Endothelial cell of umbilical vein (primary cell): ENCODE data around the gene RASA2. TPM values are rescaled to one million over a fixed set of nuclear protein-coding genes. Genes with fewer than 3 reads are reported as not detected.

Source experiments
- BruUV-seq: library from RNA; stranded (reverse); fragments of 400-500 nt; replicated peaks from 2 replicates; lab custom pipeline; 2021; lab: Mats Ljungman, UMichigan
- CTCF ChIA-PET: fragments of 300-600, 350-600 bp; sonication (Branson Sonifier 250); formaldehyde crosslinking; loops from one replicate; lab custom pipeline; 2021; ENCODE audit warnings: antibody characterized with exemption, inconsistent platforms; lab: Charles Lee
- POLR2A ChIA-PET: fragments of 300-600, 350-600 bp; sonication (Branson Sonifier 250); formaldehyde crosslinking; loops from one replicate; lab custom pipeline; 2021; ENCODE audit warnings: antibody characterized with exemption, inconsistent platforms; lab: Charles Lee
- DNase-seq: peaks from one replicate; pipeline ENCODE4 v3.0.0-alpha.2; 2011; ENCODE audit warnings: low read depth, low spot score
- FAIRE-seq: peaks from 2 replicates; lab custom pipeline; 2011; peaks lifted over from hg19 to GRCh38; lab: Jason Lieb, UNC
- H2AFZ ChIP-seq: 2 replicates; pipeline ENCODE4 v1.6.0; 2012; ENCODE audit warnings: low read depth, low read length, control low read depth, inconsistent platforms
- H3K27ac ChIP-seq: 2 replicates; pipeline ENCODE4 v1.5.1; 2011; ENCODE audit warnings: low read depth, mild to moderate bottlenecking, control low read depth, low read length, moderate library complexity; ENCODE audit not compliant: insufficient read depth
- H3K27me3 ChIP-seq, 2 experiments: 2 replicates each; pipeline versions ENCODE4 v1.6.0 to v1.6.1; 2011; ENCODE audit warnings: low read length in 2 of 2, mixed read lengths in 1 of 2; ENCODE audit not compliant: control insufficient read depth in 2 of 2, insufficient read depth in 2 of 2
- H3K36me3 ChIP-seq, 2 experiments: 2 replicates in 1 of 2; 3 replicates in 1 of 2; pipeline ENCODE4 v1.5.1; 2011; ENCODE audit warnings: low read length in 2 of 2, mild to moderate bottlenecking in 1 of 2, moderate library complexity in 1 of 2; ENCODE audit not compliant: control insufficient read depth in 2 of 2, insufficient read depth in 2 of 2; ENCODE audit errors: extremely low read depth in 1 of 2
- H3K4me1 ChIP-seq: 3 replicates; pipeline ENCODE4 v1.5.1; 2011; ENCODE audit warnings: mild to moderate bottlenecking, low read length; ENCODE audit not compliant: control insufficient read depth, insufficient read depth; ENCODE audit errors: extremely low read depth
- H3K4me2 ChIP-seq: 2 replicates; pipeline ENCODE4 v1.6.1; 2011; ENCODE audit warnings: low read length, control low read depth, mixed read lengths; ENCODE audit not compliant: insufficient read depth
- H3K4me3 ChIP-seq, 3 experiments: fragments of 200-600 bp in 1 of 3; sonication (generic), shearing (Covaris generic) in 1 of 3; replicated peaks in 1 of 3; 2 replicates each; pipeline ENCODE4 v1.5.1; 2011 to 2016; ENCODE audit warnings: control low read depth in 3 of 3, low read length in 3 of 3, mild to moderate bottlenecking in 2 of 3, inconsistent platforms in 1 of 3, low read depth in 1 of 3, moderate library complexity in 1 of 3; ENCODE audit not compliant: insufficient read depth in 1 of 3
- H3K79me2 ChIP-seq: 2 replicates; pipeline ENCODE4 v1.6.0; 2012; ENCODE audit warnings: low read length, inconsistent platforms; ENCODE audit not compliant: control insufficient read depth, insufficient read depth
- H3K9ac ChIP-seq: replicated peaks from 2 replicates; pipeline ENCODE3; 2011; ENCODE audit warnings: low read length, control low read depth; ENCODE audit not compliant: insufficient read depth; ENCODE audit errors: extremely low read depth
- H3K9me1 ChIP-seq: replicated peaks from 3 replicates; pipeline ENCODE4 v1.6.0; 2011; ENCODE audit warnings: mild to moderate bottlenecking, low read length; ENCODE audit not compliant: control insufficient read depth, insufficient read depth; ENCODE audit errors: extremely low read depth
- H3K9me3 ChIP-seq: replicated peaks from 2 replicates; pipeline ENCODE4 v1.5.1; 2012; ENCODE audit warnings: low read length, inconsistent platforms; ENCODE audit not compliant: control insufficient read depth, insufficient read depth
- H4K20me1 ChIP-seq: replicated peaks from 2 replicates; pipeline ENCODE3; 2011; ENCODE audit warnings: mild to moderate bottlenecking, low read length; ENCODE audit not compliant: control insufficient read depth, insufficient read depth; ENCODE audit errors: extremely low read depth
- EZH2 ChIP-seq: IDR thresholded peaks from 2 replicates; pipeline ENCODE4 v1.6.1; 2012; ENCODE audit warnings: borderline replicate concordance, low read depth, mild to moderate bottlenecking, moderate library complexity, low read length, inconsistent platforms; ENCODE audit not compliant: severe bottlenecking
- FOS ChIP-seq: IDR thresholded peaks from 2 replicates; pipeline ENCODE4 v1.6.1; 2011; ENCODE audit warnings: mild to moderate bottlenecking, low read length, moderate library complexity, borderline replicate concordance; ENCODE audit not compliant: insufficient read depth
- GATA2 ChIP-seq: IDR thresholded peaks from 2 replicates; pipeline ENCODE4 v1.7.0; 2011; ENCODE audit warnings: low read depth, mild to moderate bottlenecking, moderate library complexity, mixed read lengths, low read length; ENCODE audit not compliant: insufficient read length, insufficient read depth
- JUN ChIP-seq: IDR thresholded peaks from 2 replicates; pipeline ENCODE4 v1.6.1; 2011; ENCODE audit warnings: borderline replicate concordance, low read depth; ENCODE audit not compliant: insufficient read length, insufficient read depth
- MYC ChIP-seq: IDR thresholded peaks from one replicate; pipeline ENCODE4 v1.6.1; 2011; ENCODE audit warnings: mild to moderate bottlenecking, low read depth, low read length
- POLR2A ChIP-seq: IDR thresholded peaks from 2 replicates; pipeline ENCODE4 v1.6.1; 2012; ENCODE audit warnings: low read depth, mild to moderate bottlenecking, control low read depth, low read length
- POLR2AphosphoS5 ChIP-seq: IDR thresholded peaks from 2 replicates; pipeline ENCODE4 v1.6.1; 2012; ENCODE audit warnings: low read depth, mild to moderate bottlenecking, control low read depth, low read length, moderate library complexity; ENCODE audit not compliant: insufficient read depth
- dilution Hi-C: fragments of 300-500 bp; cut with MboI; formaldehyde crosslinking; loops from one replicate; pipeline ENCODE4 v1.15.0; 2019; ENCODE audit warnings: low sequenced_read_pairs; ENCODE audit not compliant: extremely low pct_ligation_motif_present
- intact Hi-C: fragments of 100-400 bp; cut with micrococcal nuclease; formaldehyde crosslinking; loops from one replicate; pipeline ENCODE4 v1.10.0; 2022
- polyA plus RNA-seq, 4 experiments: library from polyadenylated mRNA; depleted of rRNA in 3 of 4; stranded (reverse) in 3 of 4; unstranded in 1 of 4; fragments of >200 nt; gene quantifications; 2 replicates each; pipeline versions ENCODE4 v1.2.1 to v1.2.3, GENCODE V29; 2011 to 2012; ENCODE audit warnings: missing spikeins in 1 of 4
- total RNA-seq: library from RNA; stranded (reverse); gene quantifications from 2 replicates; pipeline ENCODE4 v1.2.3, GENCODE V29; 2021
- TF ChIP-seq, protein P1 (sequence below): IDR thresholded peaks from 2 replicates; pipeline ENCODE4 v1.6.1; 2011; ENCODE audit not compliant: insufficient read depth, insufficient read length
- TF ChIP-seq, protein P2 (sequence below), 2 donors: IDR thresholded peaks; 1 replicate in 1 of 2; 2 replicates in 1 of 2; pipeline ENCODE4 v1.5.1; 2011; ENCODE audit warnings: low read length in 2 of 2, mild to moderate bottlenecking in 2 of 2, moderate library complexity in 2 of 2, control low read depth in 1 of 2, inconsistent platforms in 1 of 2, low read depth in 1 of 2; ENCODE audit not compliant: insufficient read depth in 1 of 2; ENCODE audit errors: extremely low read depth in 1 of 2

Gene RASA2
- total and polyA plus RNA-seq, 2 donors (not counting 3 experiments of a cell fraction or from before 2014, with no cell fraction given) = 3.1 to 20.2 TPM

DNA sequence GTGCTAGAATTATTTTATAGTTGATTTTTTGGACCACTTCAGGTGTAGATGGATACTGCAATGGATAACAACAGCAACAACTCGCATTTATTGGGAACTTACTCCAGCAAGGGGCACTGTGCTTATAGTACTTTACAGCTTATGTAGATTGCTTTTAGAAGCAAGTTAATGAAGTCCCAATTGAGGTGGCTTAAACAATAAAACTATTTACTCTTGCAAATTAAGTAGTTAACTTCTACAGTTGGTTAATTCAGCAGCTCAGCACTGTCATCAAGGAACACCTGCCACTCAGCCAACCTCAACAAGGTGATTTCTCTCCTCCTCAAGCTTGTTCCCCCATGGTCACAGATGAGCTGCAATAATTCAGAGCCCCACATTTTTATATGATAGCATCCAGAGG is 124.1 kb downstream of the RASA2 start:
- Histone ChIP-seq H3K27me3 (no peaks in the 10 kb centered on the region), H3K79me2 (no peaks in the 10 kb centered on the region), H3K27ac (no peak overlapping the region), H2AFZ (no peak overlapping the region), H3K4me1 (no peaks in the 10 kb centered on the region), H3K9me1 (no peaks in the 10 kb centered on the region), H4K20me1 (no peaks in the 10 kb centered on the region), H3K9ac (no peak overlapping the region), H3K4me3 (no peak overlapping the region), H3K36me3 (peaks cover 8 to 20% of the 10 kb centered on the region in 2 experiments), H3K9me3 (no peaks in the 10 kb centered on the region), H3K4me2 (no peak overlapping the region)
- DNase-seq = no peak
- dilution Hi-C loops = no loop called here
- FAIRE-seq = no peak
- POLR2A ChIA-PET = no interaction called here
- TF ChIP-seq MYC = no peak
- TF ChIP-seq, protein P1, sequence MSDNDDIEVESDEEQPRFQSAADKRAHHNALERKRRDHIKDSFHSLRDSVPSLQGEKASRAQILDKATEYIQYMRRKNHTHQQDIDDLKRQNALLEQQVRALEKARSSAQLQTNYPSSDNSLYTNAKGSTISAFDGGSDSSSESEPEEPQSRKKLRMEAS = no peak
- TF ChIP-seq POLR2AphosphoS5 = no peak
- no peak for TF ChIP-seq FOS
- TF ChIP-seq EZH2 = no peak
- TF ChIP-seq POLR2A = no peak
- no peak for TF ChIP-seq GATA2
- no peak for TF ChIP-seq JUN
- TF ChIP-seq, protein P2, sequence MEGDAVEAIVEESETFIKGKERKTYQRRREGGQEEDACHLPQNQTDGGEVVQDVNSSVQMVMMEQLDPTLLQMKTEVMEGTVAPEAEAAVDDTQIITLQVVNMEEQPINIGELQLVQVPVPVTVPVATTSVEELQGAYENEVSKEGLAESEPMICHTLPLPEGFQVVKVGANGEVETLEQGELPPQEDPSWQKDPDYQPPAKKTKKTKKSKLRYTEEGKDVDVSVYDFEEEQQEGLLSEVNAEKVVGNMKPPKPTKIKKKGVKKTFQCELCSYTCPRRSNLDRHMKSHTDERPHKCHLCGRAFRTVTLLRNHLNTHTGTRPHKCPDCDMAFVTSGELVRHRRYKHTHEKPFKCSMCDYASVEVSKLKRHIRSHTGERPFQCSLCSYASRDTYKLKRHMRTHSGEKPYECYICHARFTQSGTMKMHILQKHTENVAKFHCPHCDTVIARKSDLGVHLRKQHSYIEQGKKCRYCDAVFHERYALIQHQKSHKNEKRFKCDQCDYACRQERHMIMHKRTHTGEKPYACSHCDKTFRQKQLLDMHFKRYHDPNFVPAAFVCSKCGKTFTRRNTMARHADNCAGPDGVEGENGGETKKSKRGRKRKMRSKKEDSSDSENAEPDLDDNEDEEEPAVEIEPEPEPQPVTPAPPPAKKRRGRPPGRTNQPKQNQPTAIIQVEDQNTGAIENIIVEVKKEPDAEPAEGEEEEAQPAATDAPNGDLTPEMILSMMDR (IDR thresholded peaks at IDR 0.05; ENCODE audit: extremely low read depth in 1 of 2, insufficient read depth in 1 of 2, low read depth in 1 of 2, low read length in 2 of 2) = no peak
- intact Hi-C loops = no loop called here
- CTCF ChIA-PET = interaction anchor here (0.9 to 1.2 kb wide), 3 partner anchors 22 to 128 kb away, joined by 3 read pairs; no protein-coding TSS in a partner anchor
- no TSS peak for BruUV-seq
